Measurements from ENCODE around the gene HBEGF.

Gene HBEGF

GRCh38 chr5:140331638-140332037 is 14.8 kb downstream of the HBEGF start:
- DNase-seq, result no peak

- DNase-seq, result no peak
These were observed 16.5 kb downstream of the HBEGF start for GRCh38 chr5:140329739-140330481.

GRCh38 chr5:140328036-140328764 is 18.2 kb downstream of the HBEGF start:
- DNase-seq, result no peak

GRCh38 chr5:140327589-140327988 is 18.8 kb downstream of the HBEGF start:
- no peak for DNase-seq

- no peak for DNase-seq
These were observed 20.9 kb downstream of the HBEGF start for GRCh38 chr5:140325486-140325885.

- DNase-seq, result no peak
These were observed 21.7 kb downstream of the HBEGF start for GRCh38 chr5:140324617-140325241.

GRCh38 chr5:140324041-140324600 is 22.3 kb downstream of the HBEGF start:
- no peak for DNase-seq

GRCh38 chr5:140322751-140323731 is 23.4 kb downstream of the HBEGF start:
- DNase-seq, result no peak

- DNase-seq, result no peak
These were observed 24.6 kb downstream of the HBEGF start for GRCh38 chr5:140321796-140322195.

GRCh38 chr5:140319833-140320232 is 26.6 kb downstream of the HBEGF start:
- DNase-seq, result no peak

- no peak for DNase-seq
These were observed 27.6 kb downstream of the HBEGF start for GRCh38 chr5:140318792-140319191.

- DNase-seq, result no peak
These were observed 28.5 kb downstream of the HBEGF start for GRCh38 chr5:140317859-140318258.

GRCh38 chr5:140312791-140313189 is 33.6 kb downstream of the HBEGF start:
- DNase-seq, result no peak

GRCh38 chr5:140312067-140312790 is 34.2 kb downstream of the HBEGF start:
- DNase-seq, result no peak

GRCh38 chr5:140311011-140311467 is 35.4 kb downstream of the HBEGF start:
- no peak for DNase-seq

- DNase-seq, result no peak
These were observed 36.0 kb downstream of the HBEGF start for GRCh38 chr5:140310434-140310833.

GRCh38 chr5:140309706-140310249 is 36.6 kb downstream of the HBEGF start:
- no peak for DNase-seq

- DNase-seq, result no peak
These were observed 40.9 kb downstream of the HBEGF start for GRCh38 chr5:140305471-140305870.

GRCh38 chr5:140303966-140304365 is 42.4 kb downstream of the HBEGF start:
- no peak for DNase-seq

GRCh38 chr5:140302786-140303639 is 43.4 kb downstream of the HBEGF start, which contains the start of gene PFDN1:
PFDN1 (minus strand) TSS chr5:140303101; CDS start chr5:140303073, 28 bp downstream.
- peak; percentile 81 for DNase-seq
